IMR-90 (cell line): ENCODE measurements around the gene C1orf141. TPM values are rescaled to one million over a fixed set of nuclear protein-coding genes. Genes with fewer than 3 reads are reported as not detected.

Source experiments
- ATAC-seq: fragments of 200-7000 bp; cut with Tn5 transposase; 2 replicates; pipeline ENCODE4 v1.9.1; 2020; ENCODE audit warnings: low read depth, mild to moderate bottlenecking, moderate library complexity
- BruUV-seq: library from RNA; stranded (reverse); fragments of 400-500 nt; replicated peaks from 2 replicates; lab custom pipeline; 2021; lab: Mats Ljungman, UMichigan
- CTCF ChIA-PET: fragments of 300-600 bp; formaldehyde crosslinking; extraction: SDS; loops from one replicate; lab custom pipeline; 2021; ENCODE audit warnings: antibody characterized with exemption; lab: Yijun Ruan, JAX
- POLR2A ChIA-PET: fragments of 300-600 bp; sonication (Branson Sonifier 250); formaldehyde crosslinking; loops from one replicate; lab custom pipeline; 2022; ENCODE audit warnings: antibody characterized with exemption; ENCODE audit not compliant: unreplicated experiment; lab: Charles Lee
- DNase-seq: peaks from one replicate; pipeline ENCODE4 v3.0.0; 2013
- H2AFZ ChIP-seq: replicated peaks from 2 replicates; pipeline ENCODE3; 2013; ENCODE audit warnings: low read length, mild to moderate bottlenecking; ENCODE audit not compliant: poor library complexity
- H2AK5ac ChIP-seq: 2 replicates; pipeline ENCODE4 v1.6.1; 2013; ENCODE audit warnings: low read depth, low read length, inconsistent platforms
- H2AK9ac ChIP-seq: replicated peaks from 2 replicates; pipeline ENCODE3; 2013; ENCODE audit warnings: mild to moderate bottlenecking, low read depth, low read length, moderate library complexity; ENCODE audit not compliant: poor library complexity
- H2BK120ac ChIP-seq: 2 replicates; pipeline ENCODE4 v1.6.1; 2013; ENCODE audit warnings: low read depth, low read length, inconsistent platforms
- H2BK15ac ChIP-seq: 3 replicates; pipeline ENCODE4 v1.6.1; 2013; ENCODE audit warnings: low read depth, low read length, inconsistent platforms
- H2BK20ac ChIP-seq: 2 replicates; pipeline ENCODE4 v1.6.1; 2013; ENCODE audit warnings: low read depth, mild to moderate bottlenecking, inconsistent platforms, low read length, moderate library complexity
- H2BK5ac ChIP-seq: 2 replicates; pipeline ENCODE4 v1.6.1; 2013; ENCODE audit warnings: mild to moderate bottlenecking, low read depth, low read length, inconsistent platforms; ENCODE audit not compliant: poor library complexity, severe bottlenecking
- H3K14ac ChIP-seq: replicated peaks from 2 replicates; pipeline ENCODE4 v1.6.1; 2013; ENCODE audit warnings: low read depth, low read length, inconsistent platforms
- H3K18ac ChIP-seq: 2 replicates; pipeline ENCODE4 v1.6.1; 2013; ENCODE audit warnings: low read depth, low read length, control low read depth
- H3K23ac ChIP-seq: 2 replicates; pipeline ENCODE4 v1.6.1; 2013; ENCODE audit warnings: low read depth, low read length, inconsistent platforms
- H3K27ac ChIP-seq: 2 replicates; pipeline ENCODE4 v1.5.1; 2013; ENCODE audit warnings: mild to moderate bottlenecking, control low read depth, low read length; ENCODE audit not compliant: insufficient read depth
- H3K27me3 ChIP-seq: 2 replicates; pipeline ENCODE4 v1.6.1; 2013; ENCODE audit warnings: low read length; ENCODE audit not compliant: control insufficient read depth, insufficient read depth
- H3K36me3 ChIP-seq: 2 replicates; pipeline ENCODE4 v1.6.1; 2013; ENCODE audit warnings: low read length, mixed read lengths; ENCODE audit not compliant: control insufficient read depth, insufficient read depth
- H3K4ac ChIP-seq: 2 replicates; pipeline ENCODE4 v1.6.1; 2013; ENCODE audit warnings: low read depth, low read length, inconsistent platforms
- H3K4me1 ChIP-seq: 2 replicates; pipeline ENCODE4 v1.6.1; 2013; ENCODE audit warnings: low read length, mixed read lengths; ENCODE audit not compliant: control insufficient read depth, insufficient read depth
- H3K4me2 ChIP-seq: 2 replicates; pipeline ENCODE4 v1.6.1; 2013; ENCODE audit warnings: low read depth, mild to moderate bottlenecking, control low read depth, low read length, moderate library complexity
- H3K4me3 ChIP-seq: 2 replicates; pipeline ENCODE4 v1.5.1; 2013; ENCODE audit warnings: low read depth, mild to moderate bottlenecking, control low read depth, low read length, moderate library complexity; ENCODE audit not compliant: insufficient read depth
- H3K56ac ChIP-seq: 2 replicates; pipeline ENCODE4 v1.6.1; 2013; ENCODE audit warnings: low read length, inconsistent platforms; ENCODE audit not compliant: insufficient read depth; ENCODE audit errors: extremely low read depth
- H3K79me1 ChIP-seq, 2 experiments: 2 replicates each; pipeline ENCODE4 v1.6.1; 2013; ENCODE audit warnings: low read length in 2 of 2, inconsistent platforms in 1 of 2, low read depth in 1 of 2
- H3K9ac ChIP-seq: 2 replicates; pipeline ENCODE4 v1.6.1; 2013; ENCODE audit warnings: low read depth, low read length, control low read depth
- H3K9me1 ChIP-seq: 2 replicates; pipeline ENCODE4 v1.6.1; 2013; ENCODE audit warnings: low read length, inconsistent platforms; ENCODE audit not compliant: insufficient read depth
- H3K9me3 ChIP-seq: 2 replicates; pipeline ENCODE4 v1.6.1; 2013; ENCODE audit warnings: low read length; ENCODE audit not compliant: control insufficient read depth, insufficient read depth
- H4K20me1 ChIP-seq: 2 replicates; pipeline ENCODE4 v1.6.1; 2013; ENCODE audit warnings: low read length, inconsistent platforms; ENCODE audit not compliant: insufficient read depth
- H4K5ac ChIP-seq: 2 replicates; pipeline ENCODE4 v1.6.1; 2013; ENCODE audit warnings: mild to moderate bottlenecking, low read depth, low read length, control low read depth
- H4K8ac ChIP-seq, 2 experiments: 2 replicates each; pipeline ENCODE4 v1.6.1; 2013; ENCODE audit warnings: low read depth in 2 of 2, low read length in 2 of 2, control low read depth in 1 of 2, inconsistent platforms in 1 of 2
- H4K91ac ChIP-seq: 2 replicates; pipeline ENCODE4 v1.6.1; 2013; ENCODE audit warnings: low read depth, low read length, inconsistent platforms; ENCODE audit not compliant: insufficient read depth
- BHLHE40 ChIP-seq: fragments of 150-350 bp; IDR thresholded peaks from 2 replicates; pipeline ENCODE4 v1.6.1; 2016; ENCODE audit warnings: mild to moderate bottlenecking, low read depth, low read length
- CEBPB ChIP-seq: IDR thresholded peaks from 2 replicates; pipeline ENCODE4 v1.6.1; 2012; ENCODE audit warnings: low read depth, low read length, improper control_type of control experiment
- CHD1 ChIP-seq: IDR thresholded peaks from 2 replicates; pipeline ENCODE4 v1.6.1; 2012; ENCODE audit warnings: low read depth, low read length, improper control_type of control experiment
- FOS ChIP-seq: fragments of 150-350 bp; IDR thresholded peaks from 2 replicates; pipeline ENCODE4 v1.6.1; 2016; ENCODE audit warnings: low read depth, low read length
- MAFK ChIP-seq: IDR thresholded peaks from 2 replicates; pipeline ENCODE4 v1.6.1; 2012; ENCODE audit warnings: low read depth, low read length, improper control_type of control experiment
- MAZ ChIP-seq: IDR thresholded peaks from 2 replicates; pipeline ENCODE4 v1.6.1; 2012; ENCODE audit warnings: low read depth, mild to moderate bottlenecking, low read length, improper control_type of control experiment, moderate library complexity, borderline replicate concordance
- MXI1 ChIP-seq: IDR thresholded peaks from 2 replicates; pipeline ENCODE4 v1.6.1; 2012; ENCODE audit warnings: low read depth, mild to moderate bottlenecking, low read length, moderate library complexity, borderline replicate concordance
- NFE2L2 ChIP-seq: fragments of 150-350 bp; IDR thresholded peaks from 2 replicates; pipeline ENCODE4 v1.6.1; 2016; ENCODE audit warnings: low read depth, mild to moderate bottlenecking, low read length
- POLR2A ChIP-seq: IDR thresholded peaks from 2 replicates; pipeline ENCODE4 v1.6.1; 2012; ENCODE audit warnings: mild to moderate bottlenecking, low read depth, low read length
- RAD21 ChIP-seq: IDR thresholded peaks from 2 replicates; pipeline ENCODE4 v1.6.1; 2012; ENCODE audit warnings: low read length, improper control_type of control experiment
- RCOR1 ChIP-seq: IDR thresholded peaks from 2 replicates; pipeline ENCODE4 v1.6.1; 2012; ENCODE audit warnings: mild to moderate bottlenecking, low read length, improper control_type of control experiment; ENCODE audit not compliant: insufficient replicate concordance
- RFX5 ChIP-seq: IDR thresholded peaks from 2 replicates; pipeline ENCODE4 v1.8.0; 2012; ENCODE audit warnings: low read depth, mild to moderate bottlenecking, low read length, moderate library complexity
- SMC3 ChIP-seq: fragments of 150-350 bp; IDR thresholded peaks from 2 replicates; pipeline ENCODE4 v1.6.1; 2016; ENCODE audit warnings: low read depth, mild to moderate bottlenecking, antibody characterized with exemption, low read length, moderate library complexity
- WGBS, 2 experiments: methylation state at CpG; one replicate each; pipeline versions ENCODE4 v1.1.5 to v1.1.7; 2013; ENCODE audit warnings: missing lambda C conversion rate in 2 of 2; ENCODE audit not compliant: insufficient read length in 1 of 2; ENCODE audit errors: extremely low coverage in 2 of 2; 5-methylcytosine and 5-hydroxymethylcytosine counted together
- dilution Hi-C: fragments of 300-500 bp; cut with HindIII; formaldehyde crosslinking; loops from one replicate; pipeline ENCODE4 v1.14.3; 2018; ENCODE audit warnings: low sequenced_read_pairs; ENCODE audit not compliant: unreplicated experiment
- in situ Hi-C: fragments of 300-500 bp; cut with MboI; formaldehyde crosslinking; loops from 3 replicates; pipeline ENCODE4 v1.14.3; 2019; ENCODE audit warnings: low sequenced_read_pairs, inconsistent platforms, mixed read lengths
- intact Hi-C: fragments of 100-400 bp; cut with micrococcal nuclease; formaldehyde crosslinking; loops from 2 replicates; pipeline ENCODE4 v1.10.0; 2022
- polyA plus RNA-seq, 3 experiments: library from polyadenylated mRNA; depleted of rRNA; stranded (reverse); fragments of >200 nt; gene quantifications; 2 replicates each; pipeline ENCODE4 v1.2.3, GENCODE V29; 2012; ENCODE audit warnings: low replicate concordance in 1 of 3
- total RNA-seq: library from RNA; depleted of rRNA; stranded (reverse); fragments of >200 nt; gene quantifications from 2 replicates; pipeline ENCODE4 v1.2.3, GENCODE V29; 2012
- TF ChIP-seq, protein P1 (sequence below): fragments of 150-350 bp; IDR thresholded peaks from 2 replicates; pipeline ENCODE4 v1.6.1; 2017; ENCODE audit warnings: mild to moderate bottlenecking, antibody characterized with exemption, low read length, low read depth
- TF ChIP-seq, protein P2 (sequence below): conservative IDR thresholded peaks from 2 replicates; pipeline ENCODE4 v1.5.1; 2012; ENCODE audit warnings: mild to moderate bottlenecking, low read depth, low read length, improper control_type of control experiment
- TF ChIP-seq, protein P3 (sequence below): fragments of 150-350 bp; IDR thresholded peaks from 2 replicates; pipeline ENCODE4 v1.6.1; 2016; ENCODE audit warnings: low read depth, mild to moderate bottlenecking, low read length, moderate library complexity, borderline replicate concordance

Gene C1orf141
- total and polyA plus RNA-seq, 2 of the 4 experiments (the other 2 are of a cell fraction), result not detected

DNA sequence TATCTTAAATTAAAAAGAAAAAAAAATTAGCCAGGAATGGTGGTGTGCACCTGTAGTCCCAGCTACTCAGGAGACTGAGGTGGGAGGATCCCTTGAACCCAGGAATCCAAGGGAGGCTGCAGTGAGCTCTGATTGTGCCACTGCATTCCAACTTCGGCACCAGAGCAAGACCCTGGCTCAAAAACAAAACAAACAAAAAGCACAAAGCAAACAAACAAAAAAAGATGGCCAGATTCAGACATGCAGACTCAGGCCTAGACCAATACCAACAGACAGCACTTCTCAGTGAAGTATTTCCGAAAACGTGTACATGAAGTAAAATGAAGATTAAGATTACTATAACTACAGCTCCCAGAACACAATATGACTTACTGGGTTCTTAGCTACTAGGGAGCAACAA lies 91.4 kb downstream of the C1orf141 start:
- no peaks in the 10 kb centered on the region for H3K27me3 ChIP-seq
- no peak overlapping the region; the same call in 1 of the 2 replicates for H3K18ac ChIP-seq
- H3K4ac ChIP-seq, result peak overlapping the region; percentile 64; the same call in 1 of the 2 replicates
- H3K23ac ChIP-seq, result no peak overlapping the region; the same call in 1 of the 2 replicates
- H3K4me3 ChIP-seq, result no peak overlapping the region
- peak overlapping the region; percentile 71; the same call in 1 of the 2 replicates for H3K27ac ChIP-seq
- intact Hi-C loops, result no loop called here
- in situ Hi-C loops, result no loop called here
- H3K56ac ChIP-seq, result no peak overlapping the region
- H4K91ac ChIP-seq, result peak overlapping the region; percentile 73; the same call in 1 of the 2 replicates
- peaks cover 11% of the 10 kb centered on the region for H3K9me1 ChIP-seq
- TF ChIP-seq, protein P1, sequence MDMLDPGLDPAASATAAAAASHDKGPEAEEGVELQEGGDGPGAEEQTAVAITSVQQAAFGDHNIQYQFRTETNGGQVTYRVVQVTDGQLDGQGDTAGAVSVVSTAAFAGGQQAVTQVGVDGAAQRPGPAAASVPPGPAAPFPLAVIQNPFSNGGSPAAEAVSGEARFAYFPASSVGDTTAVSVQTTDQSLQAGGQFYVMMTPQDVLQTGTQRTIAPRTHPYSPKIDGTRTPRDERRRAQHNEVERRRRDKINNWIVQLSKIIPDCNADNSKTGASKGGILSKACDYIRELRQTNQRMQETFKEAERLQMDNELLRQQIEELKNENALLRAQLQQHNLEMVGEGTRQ, result no peak
- TF ChIP-seq RAD21 (no peak), CEBPB (no peak), POLR2A (no peak), MAFK (no peak), RFX5 (no peak), SMC3 (no peak), CHD1 (no peak), FOS (no peak), NFE2L2 (no peak), MAZ (no peak), RCOR1 (no peak), BHLHE40 (no peak), MXI1 (no peak)
- TF ChIP-seq, protein P2, sequence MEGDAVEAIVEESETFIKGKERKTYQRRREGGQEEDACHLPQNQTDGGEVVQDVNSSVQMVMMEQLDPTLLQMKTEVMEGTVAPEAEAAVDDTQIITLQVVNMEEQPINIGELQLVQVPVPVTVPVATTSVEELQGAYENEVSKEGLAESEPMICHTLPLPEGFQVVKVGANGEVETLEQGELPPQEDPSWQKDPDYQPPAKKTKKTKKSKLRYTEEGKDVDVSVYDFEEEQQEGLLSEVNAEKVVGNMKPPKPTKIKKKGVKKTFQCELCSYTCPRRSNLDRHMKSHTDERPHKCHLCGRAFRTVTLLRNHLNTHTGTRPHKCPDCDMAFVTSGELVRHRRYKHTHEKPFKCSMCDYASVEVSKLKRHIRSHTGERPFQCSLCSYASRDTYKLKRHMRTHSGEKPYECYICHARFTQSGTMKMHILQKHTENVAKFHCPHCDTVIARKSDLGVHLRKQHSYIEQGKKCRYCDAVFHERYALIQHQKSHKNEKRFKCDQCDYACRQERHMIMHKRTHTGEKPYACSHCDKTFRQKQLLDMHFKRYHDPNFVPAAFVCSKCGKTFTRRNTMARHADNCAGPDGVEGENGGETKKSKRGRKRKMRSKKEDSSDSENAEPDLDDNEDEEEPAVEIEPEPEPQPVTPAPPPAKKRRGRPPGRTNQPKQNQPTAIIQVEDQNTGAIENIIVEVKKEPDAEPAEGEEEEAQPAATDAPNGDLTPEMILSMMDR, result no peak
- TF ChIP-seq, protein P3, sequence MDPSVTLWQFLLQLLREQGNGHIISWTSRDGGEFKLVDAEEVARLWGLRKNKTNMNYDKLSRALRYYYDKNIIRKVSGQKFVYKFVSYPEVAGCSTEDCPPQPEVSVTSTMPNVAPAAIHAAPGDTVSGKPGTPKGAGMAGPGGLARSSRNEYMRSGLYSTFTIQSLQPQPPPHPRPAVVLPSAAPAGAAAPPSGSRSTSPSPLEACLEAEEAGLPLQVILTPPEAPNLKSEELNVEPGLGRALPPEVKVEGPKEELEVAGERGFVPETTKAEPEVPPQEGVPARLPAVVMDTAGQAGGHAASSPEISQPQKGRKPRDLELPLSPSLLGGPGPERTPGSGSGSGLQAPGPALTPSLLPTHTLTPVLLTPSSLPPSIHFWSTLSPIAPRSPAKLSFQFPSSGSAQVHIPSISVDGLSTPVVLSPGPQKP, result no peak
- ChIA-PET CTCF (no interaction called here), POLR2A (no interaction called here)
- no peak overlapping the region for H3K4me2 ChIP-seq
- peaks cover 11% of the 10 kb centered on the region for H3K4me1 ChIP-seq
- peak overlapping the region; percentile 15; the same call in 2 of the 3 replicates for H2BK15ac ChIP-seq
- dilution Hi-C loops, result no loop called here
- peaks cover 3% of the 10 kb centered on the region; the same call in 1 of the 2 replicates for H4K20me1 ChIP-seq
- H2BK120ac ChIP-seq, result peak overlapping the region; percentile 49
- no peak for DNase-seq
- no TSS peak for BruUV-seq
- H2AK9ac ChIP-seq, result no peak overlapping the region
- no peak overlapping the region for H4K5ac ChIP-seq
- 0 out of 2 replicates have a peak overlapping the region, but pooled peaks have one; percentile 4 for H3K14ac ChIP-seq
- peaks cover 43% of the 10 kb centered on the region for H3K36me3 ChIP-seq
- no CpG with 5 or more reads among the region's 3 CpGs for WGBS, 2 experiments
- peaks cover 17 to 37% of the 10 kb centered on the region in 2 experiments for H3K79me1 ChIP-seq
- H2BK20ac ChIP-seq, result peak overlapping the region; percentile 66
- ATAC-seq, result no peak
- H2BK5ac ChIP-seq, result peak overlapping the region; percentile 61
- no peak overlapping the region for H2AFZ ChIP-seq
- no peaks in the 10 kb centered on the region for H3K9me3 ChIP-seq
- no peak overlapping the region; a peak in 1 of 4 replicates for H4K8ac ChIP-seq
- no peak overlapping the region for H3K9ac ChIP-seq
- 0 out of 2 replicates have a peak overlapping the region, but pooled peaks have one; percentile 73 for H2AK5ac ChIP-seq
